BLaER1 treated with 17β-estradiol and CSF1 and Interleukin-3, amounts not matched to agents 10 nM and 100 nM (cell line): ENCODE data around the gene ALDH1B1.

Experiments used
- H3K27ac ChIP-seq, 11 experiments: shearing (Covaris generic); formaldehyde crosslinking; 2 replicates each; pipeline ENCODE4 v1.8.1; 2022
- H3K27me3 ChIP-seq, 11 experiments: shearing (Covaris generic); formaldehyde crosslinking; 2 replicates each; pipeline ENCODE4 v1.8.1; 2022
- H3K36me3 ChIP-seq, 11 experiments: shearing (Covaris generic); formaldehyde crosslinking; 2 replicates each; pipeline ENCODE4 v1.8.1; 2022
- H3K4me1 ChIP-seq, 10 experiments: shearing (Covaris generic); formaldehyde crosslinking; 2 replicates each; pipeline ENCODE4 v1.8.1; 2022
- H3K4me2 ChIP-seq, 11 experiments: shearing (Covaris generic); formaldehyde crosslinking; 2 replicates each; pipeline ENCODE4 v1.8.1; 2022
- H3K4me3 ChIP-seq, 10 experiments: shearing (Covaris generic); formaldehyde crosslinking; 2 replicates each; pipeline ENCODE4 v1.8.1; 2022
- H3K9ac ChIP-seq, 11 experiments: shearing (Covaris generic); formaldehyde crosslinking; 2 replicates each; pipeline ENCODE4 v1.8.1; 2022
- H3K9me3 ChIP-seq, 11 experiments: shearing (Covaris generic); formaldehyde crosslinking; replicated peaks in 1 of 11; 2 replicates each; pipeline ENCODE4 v1.8.1; 2022
- H4K20me1 ChIP-seq, 11 experiments: shearing (Covaris generic); formaldehyde crosslinking; 2 replicates each; pipeline ENCODE4 v1.8.1; 2022
- Cebpa-rat ChIP-seq, 11 experiments: shearing (Covaris generic); IDR thresholded peaks; 2 replicates each; pipeline ENCODE4 v1.8.1; 2022

ALDH1B1 gene

GRCh38 chr9:38382141-38382540 lies 10.4 kb upstream of the ALDH1B1 start:
- H3K4me3 ChIP-seq, result no peak overlapping the region
- TF ChIP-seq Cebpa-rat (IDR thresholded peaks at IDR 0.05), result no peak
- H3K27ac ChIP-seq, result no peak overlapping the region
- H4K20me1 ChIP-seq, result no peaks in the 10 kb centered on the region
- H3K4me1 ChIP-seq, result no peaks in the 10 kb centered on the region
- peaks cover 24 to 28% (median 27%) of the 10 kb centered on the region in 11 experiments for H3K9me3 ChIP-seq
- no peaks in the 10 kb centered on the region for H3K27me3 ChIP-seq
- H3K4me2 ChIP-seq, result no peak overlapping the region
- H3K36me3 ChIP-seq, result no peaks in the 10 kb centered on the region
- no peak overlapping the region for H3K9ac ChIP-seq

- no peak for TF ChIP-seq Cebpa-rat (IDR thresholded peaks at IDR 0.05)
- Histone ChIP-seq H3K27ac (no peak overlapping the region), H3K4me3 (no peak overlapping the region; a peak in 1 of 20 replicates), H3K4me2 (no peak overlapping the region), H3K9me3 (peaks cover 24 to 28% (median 27%) of the 10 kb centered on the region in 11 experiments), H3K9ac (no peak overlapping the region), H4K20me1 (no peaks in the 10 kb centered on the region), H3K36me3 (no peaks in the 10 kb centered on the region), H3K27me3 (no peaks in the 10 kb centered on the region), H3K4me1 (peaks cover 0 to 4% (median under 1%) of the 10 kb centered on the region in 10 experiments; a peak in 5 of 20 replicates)
Measured at GRCh38 chr9:38384990-38385848, 7.3 kb upstream of the ALDH1B1 start.

- Histone ChIP-seq H3K27me3 (no peaks in the 10 kb centered on the region), H3K4me3 (no peak overlapping the region), H3K4me1 (peaks cover 0 to 9% (median 1%) of the 10 kb centered on the region in 10 experiments; a peak in 7 of 20 replicates), H3K9ac (no peak overlapping the region), H4K20me1 (no peaks in the 10 kb centered on the region), H3K36me3 (no peaks in the 10 kb centered on the region), H3K9me3 (peaks cover 24 to 28% (median 27%) of the 10 kb centered on the region in 11 experiments), H3K4me2 (no peak overlapping the region), H3K27ac (no peak overlapping the region)
- TF ChIP-seq Cebpa-rat (IDR thresholded peaks at IDR 0.05), result no peak
Measured at GRCh38 chr9:38385896-38386295, 6.6 kb upstream of the ALDH1B1 start.

- Histone ChIP-seq H3K9me3 (peaks cover 24 to 28% (median 27%) of the 10 kb centered on the region in 11 experiments), H3K4me3 (no peak overlapping the region), H3K36me3 (no peaks in the 10 kb centered on the region), H3K27ac (no peak overlapping the region), H3K9ac (no peak overlapping the region), H3K4me1 (peaks cover 0 to 10% (median 1%) of the 10 kb centered on the region in 10 experiments; a peak in 7 of 20 replicates), H3K27me3 (no peaks in the 10 kb centered on the region), H3K4me2 (no peak overlapping the region), H4K20me1 (no peaks in the 10 kb centered on the region)
- TF ChIP-seq Cebpa-rat (IDR thresholded peaks at IDR 0.05), result no peak
Measured at GRCh38 chr9:38386319-38386895, 6.1 kb upstream of the ALDH1B1 start.

GRCh38 chr9:38387066-38387465 lies 5.4 kb upstream of the ALDH1B1 start:
- Histone ChIP-seq H3K27ac (no peak overlapping the region), H3K36me3 (no peaks in the 10 kb centered on the region), H3K4me2 (no peak overlapping the region), H3K9me3 (peaks cover 24 to 28% (median 27%) of the 10 kb centered on the region in 11 experiments), H4K20me1 (no peaks in the 10 kb centered on the region), H3K9ac (no peak overlapping the region), H3K27me3 (no peaks in the 10 kb centered on the region), H3K4me1 (peaks cover 0 to 10% (median 2%) of the 10 kb centered on the region in 10 experiments; a peak in 9 of 20 replicates), H3K4me3 (no peak overlapping the region)
- no peak for TF ChIP-seq Cebpa-rat (IDR thresholded peaks at IDR 0.05)

GRCh38 chr9:38387751-38388150 lies 4.8 kb upstream of the ALDH1B1 start:
- Histone ChIP-seq H3K9me3 (peaks cover 24 to 28% (median 27%) of the 10 kb centered on the region in 11 experiments), H4K20me1 (no peaks in the 10 kb centered on the region), H3K4me3 (no peak overlapping the region), H3K27ac (no peak overlapping the region), H3K4me1 (peaks cover 0 to 10% (median 3%) of the 10 kb centered on the region in 10 experiments; a peak in 10 of 20 replicates), H3K4me2 (no peak overlapping the region), H3K36me3 (no peaks in the 10 kb centered on the region), H3K9ac (no peak overlapping the region), H3K27me3 (no peaks in the 10 kb centered on the region)
- TF ChIP-seq Cebpa-rat (IDR thresholded peaks at IDR 0.05), result no peak

GRCh38 chr9:38388283-38389223 lies 3.9 kb upstream of the ALDH1B1 start:
- H3K36me3 ChIP-seq, result no peaks in the 10 kb centered on the region
- no peaks in the 10 kb centered on the region for H3K27me3 ChIP-seq
- H3K4me1 ChIP-seq, result peaks cover 6 to 16% (median 9%) of the 10 kb centered on the region in 10 experiments
- TF ChIP-seq Cebpa-rat (IDR thresholded peaks at IDR 0.05), result no peak; a peak in 1 of 22 replicates
- H4K20me1 ChIP-seq, result peaks cover 0 to 3% (median 0%) of the 10 kb centered on the region in 11 experiments; a peak in 2 of 22 replicates
- no peak overlapping the region for H3K9ac ChIP-seq
- H3K4me2 ChIP-seq, result no peak overlapping the region; a peak in 1 of 22 replicates
- no peak overlapping the region for H3K27ac ChIP-seq
- no peak overlapping the region for H3K4me3 ChIP-seq
- H3K9me3 ChIP-seq, result peaks cover 24 to 28% (median 27%) of the 10 kb centered on the region in 11 experiments

- H3K27ac ChIP-seq, result no peak overlapping the region
- no peak overlapping the region for H3K4me3 ChIP-seq
- TF ChIP-seq Cebpa-rat (IDR thresholded peaks at IDR 0.05), result no peak
- peaks cover 0 to under 1% (median 0%) of the 10 kb centered on the region in 11 experiments; a peak in 1 of 22 replicates for H3K36me3 ChIP-seq
- no peak overlapping the region for H3K9ac ChIP-seq
- peaks cover 13 to 24% (median 17%) of the 10 kb centered on the region in 10 experiments for H3K4me1 ChIP-seq
- peaks cover 0 to 7% (median 0%) of the 10 kb centered on the region in 11 experiments; a peak in 3 of 22 replicates for H4K20me1 ChIP-seq
- no peaks in the 10 kb centered on the region for H3K27me3 ChIP-seq
- no peak overlapping the region for H3K4me2 ChIP-seq
- peaks cover 18 to 22% (median 20%) of the 10 kb centered on the region in 11 experiments for H3K9me3 ChIP-seq
Measured at GRCh38 chr9:38389313-38389712, 3.2 kb upstream of the ALDH1B1 start.
